Suprapubic skin (tissue), 3 donors: Measurements from ENCODE around the gene CCDC92B.

ENCODE experiments used
- POLR2A ChIP-seq, 2 donors: fragments of 450-650 bp; IDR thresholded peaks; one replicate each; pipeline ENCODE4 v1.6.1; 2017; ENCODE audit warnings: antibody characterized with exemption in 2 of 2, mild to moderate bottlenecking in 2 of 2, moderate library complexity in 2 of 2
- TF ChIP-seq, protein P1 (sequence below), 2 donors: fragments of 200-600 bp in 1 of 2; fragments of 450-650 bp in 1 of 2; sonication (generic) in 1 of 2; IDR thresholded peaks; one replicate each; pipeline ENCODE4 v1.5.1; 2016 to 2019; ENCODE audit warnings: antibody characterized with exemption in 2 of 2, mild to moderate bottlenecking in 1 of 2, moderate library complexity in 1 of 2

DNA sequence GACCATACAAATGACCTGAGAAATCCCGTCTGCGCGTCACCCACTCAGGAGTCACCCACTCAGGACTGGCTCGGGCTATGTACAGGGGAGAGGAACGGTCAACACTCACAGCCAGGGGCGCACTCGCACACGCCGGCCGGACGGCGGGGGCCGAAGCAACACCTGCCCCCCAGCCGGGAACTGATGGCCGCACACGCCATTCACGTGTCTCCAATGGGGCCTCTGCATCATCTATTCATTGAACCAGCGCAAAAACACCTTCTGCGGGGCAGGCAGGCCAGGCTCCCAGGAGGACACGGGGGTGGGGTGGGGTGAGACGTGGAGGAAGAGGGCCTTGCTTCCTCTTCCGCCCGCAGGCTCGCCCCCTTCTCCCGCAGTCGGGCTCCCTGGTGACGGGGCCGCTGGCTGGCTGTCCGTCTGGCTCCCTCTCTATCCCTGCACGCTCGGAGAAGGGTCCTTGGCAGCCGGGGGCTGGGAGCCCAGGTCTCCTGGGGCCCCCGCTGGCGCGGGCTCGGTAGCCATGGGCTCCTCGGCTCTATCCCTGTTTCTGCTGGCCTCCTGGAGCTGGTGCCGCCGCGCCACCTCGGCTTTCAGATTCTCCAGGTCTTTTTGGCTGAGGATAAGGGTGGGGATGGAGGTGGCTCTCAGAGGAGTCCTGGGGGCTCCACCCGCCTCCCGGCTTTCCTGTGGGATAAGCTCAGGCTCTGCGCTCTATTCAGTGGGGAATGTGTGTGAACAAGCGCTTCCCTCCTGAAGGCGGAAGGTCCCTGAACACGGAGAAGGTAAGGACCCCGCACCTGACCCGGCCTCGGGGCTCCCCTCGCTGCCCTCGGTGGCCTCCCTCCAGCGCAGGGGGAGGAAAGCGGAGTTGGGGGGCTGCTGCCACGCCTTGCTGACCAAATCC, 59.0 kb downstream of the CCDC92B start:
- TF ChIP-seq, protein P1, sequence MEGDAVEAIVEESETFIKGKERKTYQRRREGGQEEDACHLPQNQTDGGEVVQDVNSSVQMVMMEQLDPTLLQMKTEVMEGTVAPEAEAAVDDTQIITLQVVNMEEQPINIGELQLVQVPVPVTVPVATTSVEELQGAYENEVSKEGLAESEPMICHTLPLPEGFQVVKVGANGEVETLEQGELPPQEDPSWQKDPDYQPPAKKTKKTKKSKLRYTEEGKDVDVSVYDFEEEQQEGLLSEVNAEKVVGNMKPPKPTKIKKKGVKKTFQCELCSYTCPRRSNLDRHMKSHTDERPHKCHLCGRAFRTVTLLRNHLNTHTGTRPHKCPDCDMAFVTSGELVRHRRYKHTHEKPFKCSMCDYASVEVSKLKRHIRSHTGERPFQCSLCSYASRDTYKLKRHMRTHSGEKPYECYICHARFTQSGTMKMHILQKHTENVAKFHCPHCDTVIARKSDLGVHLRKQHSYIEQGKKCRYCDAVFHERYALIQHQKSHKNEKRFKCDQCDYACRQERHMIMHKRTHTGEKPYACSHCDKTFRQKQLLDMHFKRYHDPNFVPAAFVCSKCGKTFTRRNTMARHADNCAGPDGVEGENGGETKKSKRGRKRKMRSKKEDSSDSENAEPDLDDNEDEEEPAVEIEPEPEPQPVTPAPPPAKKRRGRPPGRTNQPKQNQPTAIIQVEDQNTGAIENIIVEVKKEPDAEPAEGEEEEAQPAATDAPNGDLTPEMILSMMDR (IDR thresholded peaks at IDR 0.05), result no peak
- TF ChIP-seq POLR2A (IDR thresholded peaks at IDR 0.05), result no peak
